Astrocyte (in vitro differentiated cells and primary cell): ENCODE results near the gene SLC10A1.

Experiments
- CTCF ChIP-seq: IDR thresholded peaks from 2 replicates; pipeline ENCODE4 v1.5.1; 2011; ENCODE audit warnings: low read depth, mild to moderate bottlenecking, inconsistent platforms, low read length, moderate library complexity; ENCODE audit not compliant: insufficient read depth
- EZH2 ChIP-seq: IDR thresholded peaks from 2 replicates; pipeline ENCODE4 v1.6.1; 2012; ENCODE audit warnings: mild to moderate bottlenecking, low read length, inconsistent platforms; ENCODE audit not compliant: insufficient read depth

DNA sequence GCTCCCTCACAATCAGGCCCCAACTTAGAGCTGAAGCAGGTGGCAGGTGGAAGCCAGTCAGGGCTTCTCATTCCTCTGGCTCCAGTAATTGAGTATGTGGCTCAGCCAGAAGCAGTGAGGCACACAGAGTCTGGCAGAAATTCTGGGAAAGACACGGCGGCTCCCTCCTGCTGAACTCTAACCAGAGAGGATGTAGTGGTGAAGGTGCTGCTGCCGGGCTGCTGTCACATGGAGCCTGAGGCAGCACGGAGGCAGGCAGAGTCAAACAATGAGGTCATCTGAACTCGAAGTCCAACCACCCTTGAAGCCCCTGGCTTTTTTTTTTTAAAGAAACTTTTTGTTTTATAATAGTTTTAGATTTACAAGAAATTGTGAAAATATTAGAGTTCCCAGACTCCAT is 48.7 kb upstream of the SLC10A1 start:
- no peak for TF ChIP-seq CTCF
- TF ChIP-seq EZH2 = no peak
